GM12872 (cell line): ENCODE data around the gene SPATA13.
A peak's percentile ranks its signal among the peaks of the same experiment; 100 is the strongest.

Experiments used
- CTCF ChIP-seq: IDR thresholded peaks from 3 replicates; pipeline ENCODE4 v1.5.1; 2011; ENCODE audit warnings: low read depth, mild to moderate bottlenecking, low read length, moderate library complexity; ENCODE audit not compliant: insufficient read depth

SPATA13 gene

GRCh38 chr13:24263632-24264031 lies 103.1 kb downstream of the SPATA13 start:
- TF ChIP-seq CTCF, result no peak

GRCh38 chr13:24264976-24265375 lies 104.5 kb downstream of the SPATA13 start:
- no peak for TF ChIP-seq CTCF

- no peak for TF ChIP-seq CTCF
These were observed 104.9 kb downstream of the SPATA13 start for GRCh38 chr13:24265453-24265852.

- no peak for TF ChIP-seq CTCF
These were observed 106.8 kb downstream of the SPATA13 start for GRCh38 chr13:24267274-24267673.

GRCh38 chr13:24267801-24268200 lies 107.3 kb downstream of the SPATA13 start:
- no peak for TF ChIP-seq CTCF

- TF ChIP-seq CTCF, result no peak
These were observed 109.3 kb downstream of the SPATA13 start for GRCh38 chr13:24269821-24270220.

- peak; percentile 38; the same call in 2 of the 3 replicates for TF ChIP-seq CTCF
These were observed 110.2 kb downstream of the SPATA13 start for GRCh38 chr13:24270639-24271141.
